A673 (cell line): Measurements from ENCODE around the gene CPNE9.

Experiments
- EZH2 ChIP-seq: fragments of 200-600 bp; sonication (generic); IDR thresholded peaks from 2 replicates; pipeline ENCODE4 v1.6.1; 2017; ENCODE audit warnings: borderline replicate concordance, low read depth, mild to moderate bottlenecking, mixed read lengths, antibody characterized with exemption, low read length; ENCODE audit not compliant: poor library complexity, severe bottlenecking
- TF ChIP-seq, protein P1 (sequence below): fragments of 300-800, 200-600 bp; sonication (generic); conservative IDR thresholded peaks from 2 replicates; pipeline ENCODE4 v1.5.1; 2017; ENCODE audit warnings: low read depth, mild to moderate bottlenecking, antibody characterized with exemption, low read length, moderate library complexity, mixed read lengths

DNA sequence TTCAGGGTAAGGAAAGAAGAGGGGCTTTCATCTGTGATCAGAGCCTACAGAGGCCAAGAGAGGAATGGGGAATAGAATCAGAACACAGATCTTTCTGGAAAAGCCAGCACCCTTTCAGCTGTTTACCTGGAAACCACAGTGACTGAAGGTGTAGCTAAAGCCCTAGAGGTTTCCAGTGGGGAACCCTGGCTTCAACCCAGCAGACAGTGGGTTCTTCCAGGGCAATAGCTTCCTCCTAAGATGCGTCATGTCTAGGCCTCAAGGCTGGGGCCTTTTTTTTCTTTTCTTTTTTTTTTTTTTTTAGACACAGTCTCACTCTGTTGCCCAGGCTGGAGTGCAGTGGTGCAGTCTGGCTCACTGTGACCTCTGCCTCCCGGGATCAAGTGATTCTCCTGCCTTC is 3.1 kb upstream of the CPNE9 start:
- TF ChIP-seq, protein P1, sequence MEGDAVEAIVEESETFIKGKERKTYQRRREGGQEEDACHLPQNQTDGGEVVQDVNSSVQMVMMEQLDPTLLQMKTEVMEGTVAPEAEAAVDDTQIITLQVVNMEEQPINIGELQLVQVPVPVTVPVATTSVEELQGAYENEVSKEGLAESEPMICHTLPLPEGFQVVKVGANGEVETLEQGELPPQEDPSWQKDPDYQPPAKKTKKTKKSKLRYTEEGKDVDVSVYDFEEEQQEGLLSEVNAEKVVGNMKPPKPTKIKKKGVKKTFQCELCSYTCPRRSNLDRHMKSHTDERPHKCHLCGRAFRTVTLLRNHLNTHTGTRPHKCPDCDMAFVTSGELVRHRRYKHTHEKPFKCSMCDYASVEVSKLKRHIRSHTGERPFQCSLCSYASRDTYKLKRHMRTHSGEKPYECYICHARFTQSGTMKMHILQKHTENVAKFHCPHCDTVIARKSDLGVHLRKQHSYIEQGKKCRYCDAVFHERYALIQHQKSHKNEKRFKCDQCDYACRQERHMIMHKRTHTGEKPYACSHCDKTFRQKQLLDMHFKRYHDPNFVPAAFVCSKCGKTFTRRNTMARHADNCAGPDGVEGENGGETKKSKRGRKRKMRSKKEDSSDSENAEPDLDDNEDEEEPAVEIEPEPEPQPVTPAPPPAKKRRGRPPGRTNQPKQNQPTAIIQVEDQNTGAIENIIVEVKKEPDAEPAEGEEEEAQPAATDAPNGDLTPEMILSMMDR: no peak
- no peak for TF ChIP-seq EZH2
